ENCODE measurements around the gene POR.
A peak's percentile ranks its signal among the peaks of the same experiment; 100 is the strongest.

POR gene

DNA sequence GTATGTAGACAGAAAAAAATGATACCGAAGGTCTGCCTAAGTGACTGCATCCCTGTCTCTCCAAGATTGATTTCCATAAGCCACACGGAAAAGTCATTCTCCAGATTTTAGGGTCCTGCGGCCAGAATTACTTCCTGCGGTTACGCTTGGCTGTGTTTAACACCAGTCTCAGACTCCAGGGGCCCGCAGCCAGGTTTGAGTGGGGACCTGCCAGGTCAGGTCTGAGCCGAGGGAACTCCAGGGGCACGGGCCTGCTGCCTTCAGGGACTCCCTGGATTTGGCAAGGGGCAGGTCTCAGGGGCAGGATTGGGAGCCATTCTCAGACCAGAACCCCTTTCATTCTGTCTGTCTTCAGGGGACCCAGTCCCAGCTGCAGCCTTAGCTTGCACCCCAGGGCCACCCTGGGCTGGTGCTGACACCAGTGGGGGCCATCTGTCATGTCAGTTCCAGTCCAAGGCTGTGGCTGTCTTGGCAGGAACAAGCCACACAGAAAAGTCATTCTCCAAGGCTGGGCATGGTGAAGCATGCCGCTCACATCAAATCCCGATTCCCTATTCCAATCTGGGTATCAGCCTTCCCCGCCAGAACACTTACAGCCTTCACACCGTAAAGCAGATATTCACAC, 40.5 kb downstream of the POR start:
- DNase-seq = no peak

DNA sequence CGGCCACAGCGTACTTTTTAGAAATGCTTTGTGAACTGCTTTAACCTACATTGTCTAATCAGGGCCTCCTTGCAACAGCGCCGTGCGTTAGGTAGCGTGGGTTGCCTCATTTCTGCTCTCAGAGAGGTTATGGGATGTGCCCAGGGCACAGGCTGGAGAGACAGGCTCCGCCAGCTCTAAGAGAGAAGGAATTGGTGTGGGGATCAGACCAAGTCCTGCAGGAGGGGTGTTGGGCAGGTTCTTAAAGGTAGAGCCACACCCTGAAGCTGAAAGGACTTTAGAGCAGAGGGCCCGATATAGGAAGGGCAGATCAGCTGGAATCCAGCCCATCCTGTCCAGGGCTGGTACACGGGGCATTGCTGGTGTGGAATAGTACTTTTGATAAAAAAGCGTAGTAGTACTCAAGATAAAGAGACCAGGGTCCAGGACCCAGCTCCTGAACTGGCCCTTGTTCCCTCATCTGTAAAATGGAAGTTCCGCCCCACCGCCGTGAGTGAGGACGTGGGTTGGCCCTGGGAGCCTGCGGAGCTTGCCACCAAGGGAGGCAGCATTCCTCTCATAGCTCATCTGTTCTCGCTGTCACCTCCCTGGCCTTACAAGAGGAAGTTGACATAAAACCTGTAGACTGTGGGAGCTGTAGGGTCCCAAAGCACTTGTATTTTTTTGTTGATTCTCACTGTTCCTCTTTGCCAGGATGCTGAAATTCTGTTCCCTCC, 42.2 kb downstream of the POR start:
- no peak for DNase-seq

DNA sequence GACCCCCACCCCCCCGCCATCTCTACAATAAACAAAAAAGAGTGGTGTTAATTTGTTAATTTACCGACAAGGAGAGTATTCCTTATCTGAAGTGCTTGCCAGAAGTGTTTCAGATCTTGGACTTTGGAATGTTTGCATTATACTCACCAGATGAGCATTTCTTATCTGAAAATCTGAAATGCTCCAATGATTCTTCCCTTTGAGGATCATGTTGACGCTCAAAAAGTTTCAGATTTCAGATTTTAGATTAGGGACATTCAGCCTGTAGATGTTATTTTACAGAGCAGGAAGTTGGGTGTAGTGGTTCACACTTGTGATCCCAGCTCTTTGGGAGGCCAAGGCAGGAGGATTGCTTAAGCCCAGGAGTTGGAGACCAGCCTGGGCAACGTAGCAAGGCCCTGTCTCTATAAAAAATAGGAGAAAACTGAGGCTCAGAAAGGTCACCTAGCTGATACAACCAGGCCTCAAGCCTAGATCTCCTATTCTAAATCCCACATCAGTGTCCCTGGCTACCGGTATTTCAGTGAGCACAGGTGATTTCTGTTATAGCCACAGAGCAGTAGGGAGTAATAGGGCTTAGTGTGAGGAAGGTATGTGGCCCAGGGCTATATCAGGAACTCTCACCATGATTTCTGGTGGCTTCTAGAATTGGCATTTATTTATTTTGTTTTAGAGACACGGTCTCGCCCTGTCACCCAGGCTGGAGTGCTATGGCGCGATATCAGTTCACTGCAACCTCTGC, 44.0 kb downstream of the POR start:
- no peak for DNase-seq

DNA sequence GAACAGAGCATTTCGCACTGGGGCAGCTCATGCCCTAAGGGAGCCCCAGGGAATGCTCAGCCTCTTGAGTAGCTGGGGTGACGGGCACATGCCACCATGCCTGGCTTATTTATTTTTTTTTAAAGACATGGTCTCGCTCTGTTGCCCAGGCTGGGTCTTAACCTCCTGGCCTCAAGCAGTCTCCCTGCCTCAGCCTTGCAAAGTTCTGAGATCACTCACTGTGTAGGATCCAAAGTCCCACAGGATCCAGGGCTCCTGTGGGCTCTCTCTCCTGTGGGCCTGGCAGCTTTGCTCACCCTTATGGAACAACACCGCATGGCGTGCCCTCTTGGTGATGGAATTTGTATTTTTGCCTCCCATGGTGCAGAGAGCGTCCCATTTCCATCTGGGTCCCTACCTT, 45.4 kb downstream of the POR start:
- DNase-seq = no peak

DNA sequence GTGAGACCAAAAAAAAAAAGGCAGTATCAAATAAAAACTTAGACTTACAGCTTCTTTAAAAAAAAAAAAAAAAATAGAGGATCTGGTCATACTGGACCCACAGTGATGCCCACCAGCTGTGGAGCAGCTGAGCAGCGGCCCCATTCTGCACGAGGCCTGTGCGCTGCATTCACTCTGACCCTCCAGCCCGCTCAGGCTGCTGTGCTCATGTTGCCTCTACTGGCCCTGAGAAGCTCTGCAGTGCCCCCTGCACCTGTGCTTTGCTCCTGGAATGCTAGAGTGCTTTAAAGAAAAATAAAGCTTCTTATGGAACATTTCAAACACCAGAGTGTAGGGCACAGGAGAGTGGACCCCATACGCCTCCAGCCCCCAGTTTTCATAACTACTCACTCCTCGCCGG, 46.3 kb downstream of the POR start:
- no peak for DNase-seq

DNA sequence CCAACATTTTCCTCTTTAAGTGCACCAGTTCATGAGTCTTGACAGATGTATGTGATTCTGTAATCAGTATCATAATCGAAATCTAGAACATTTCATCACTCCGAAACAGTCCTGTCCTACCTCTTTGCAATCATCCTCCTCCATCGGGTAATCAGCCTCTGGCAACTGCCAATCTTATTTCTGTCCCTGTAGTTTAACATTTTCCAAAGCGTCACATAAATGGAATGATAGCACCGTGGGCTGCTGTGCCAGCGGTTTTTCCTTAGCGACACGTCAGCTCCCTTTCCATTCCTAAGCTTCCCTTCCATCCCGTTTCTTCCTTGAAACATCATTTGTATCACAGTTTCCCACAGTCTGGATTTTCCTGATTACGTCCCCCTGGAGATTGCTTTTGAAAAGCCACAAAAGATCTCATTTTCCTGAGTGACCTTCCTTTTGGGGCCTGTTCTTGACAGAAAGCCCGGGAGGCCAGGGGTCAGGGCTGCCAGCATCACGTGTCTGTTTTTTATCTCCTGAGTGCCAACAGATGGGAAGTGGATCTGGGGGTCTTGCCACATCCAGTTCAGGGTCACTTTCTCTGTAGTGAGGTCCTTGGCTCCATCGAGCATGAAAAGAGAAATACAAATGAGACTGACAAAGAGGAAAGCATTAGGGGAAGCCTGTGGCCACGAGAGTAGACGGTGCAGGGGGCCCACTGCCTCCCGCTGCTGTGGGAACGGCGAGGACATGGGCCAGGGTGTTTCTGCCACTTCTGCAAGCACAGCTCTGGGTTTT, 47.8 kb downstream of the POR start:
- DNase-seq = no peak

DNA sequence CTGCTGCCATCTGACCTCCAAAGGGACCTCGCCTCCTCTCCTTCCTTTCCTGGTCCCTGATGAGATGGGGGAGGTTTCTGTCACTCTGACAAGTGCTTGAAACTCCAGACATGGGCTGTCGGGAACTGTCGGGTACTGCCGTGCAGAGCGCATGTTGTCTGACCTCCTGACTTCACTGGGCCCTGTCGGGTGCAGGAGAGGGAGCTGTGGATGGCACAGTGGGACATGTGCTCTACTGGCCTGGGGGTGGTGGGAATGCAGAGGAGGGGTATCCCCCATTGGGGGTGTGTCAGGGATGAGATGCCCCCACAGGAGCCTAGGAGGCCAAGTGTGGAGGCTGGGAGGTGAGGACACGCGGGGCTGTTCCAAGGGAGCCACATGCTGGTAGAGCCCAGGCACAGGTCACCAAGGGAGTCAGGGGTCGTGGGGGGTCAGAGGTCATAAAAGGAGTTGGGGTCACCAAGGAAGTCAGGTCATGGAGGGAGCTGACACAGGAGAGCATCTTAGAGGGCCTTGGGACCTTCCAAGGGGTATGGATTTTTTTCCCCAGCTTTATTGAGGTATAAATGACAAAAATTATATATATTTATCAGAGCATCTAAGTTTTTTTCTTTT, 48.5 kb downstream of the POR start:
- DNase-seq = no peak

DNA sequence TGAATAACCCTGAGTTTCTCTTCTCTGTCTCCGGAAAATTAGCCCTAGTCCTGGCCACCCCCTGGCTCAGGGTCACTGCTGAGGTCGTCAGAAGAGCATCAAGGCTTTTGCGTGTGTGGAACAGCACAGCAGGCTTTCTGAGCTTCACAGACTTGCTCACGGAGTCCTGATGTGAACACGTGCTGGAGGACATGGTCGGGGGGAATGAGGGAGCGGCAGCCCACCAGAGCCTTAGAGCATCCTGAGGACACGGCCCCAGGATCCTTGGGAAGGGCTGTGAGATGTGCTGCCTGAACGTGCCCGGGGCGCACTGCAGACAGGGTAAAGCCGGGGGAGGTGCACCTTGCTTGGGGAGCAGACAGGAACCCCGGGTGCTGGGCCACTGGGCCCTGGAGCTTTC, 50.7 kb downstream of the POR start:
- DNase-seq = no peak

DNA sequence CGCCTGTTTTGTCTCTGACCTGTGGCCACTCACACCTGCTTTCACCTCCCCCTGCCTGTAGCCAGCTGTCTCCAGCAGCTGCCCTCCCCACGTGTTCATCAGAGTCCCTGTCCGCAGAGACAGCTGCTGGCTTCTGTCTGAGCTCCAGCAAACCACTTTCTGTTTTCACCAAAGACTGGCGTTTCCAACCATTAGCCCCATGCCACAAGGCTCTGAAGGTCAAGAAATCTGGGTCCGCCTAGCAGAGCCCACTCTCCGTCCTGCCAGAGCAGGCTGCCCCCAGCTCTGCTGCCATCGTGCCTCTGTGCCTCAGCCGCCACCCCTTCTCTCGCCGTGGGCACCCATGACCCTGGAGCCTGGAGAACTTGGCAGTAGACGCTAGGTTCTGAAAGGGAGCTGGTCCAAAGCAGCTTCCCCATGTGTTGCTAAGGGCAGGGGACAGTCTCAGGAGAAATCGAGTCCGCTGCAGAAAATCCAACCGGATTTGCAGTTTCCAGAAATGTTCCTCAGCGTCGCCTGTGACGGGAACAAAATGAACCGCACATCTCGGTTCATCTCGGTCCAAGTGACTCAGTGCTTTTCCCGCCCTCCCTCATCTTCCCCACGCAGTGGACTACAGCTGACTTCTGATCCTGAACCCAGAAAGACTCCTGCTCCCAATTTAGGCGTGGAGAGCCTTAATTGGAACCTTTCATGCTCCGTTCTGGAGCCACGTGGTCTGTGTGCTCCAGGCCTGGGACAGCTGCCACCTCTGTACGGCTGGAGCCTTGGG, 51.4 kb downstream of the POR start:
- peak; percentile 72 for DNase-seq

DNA sequence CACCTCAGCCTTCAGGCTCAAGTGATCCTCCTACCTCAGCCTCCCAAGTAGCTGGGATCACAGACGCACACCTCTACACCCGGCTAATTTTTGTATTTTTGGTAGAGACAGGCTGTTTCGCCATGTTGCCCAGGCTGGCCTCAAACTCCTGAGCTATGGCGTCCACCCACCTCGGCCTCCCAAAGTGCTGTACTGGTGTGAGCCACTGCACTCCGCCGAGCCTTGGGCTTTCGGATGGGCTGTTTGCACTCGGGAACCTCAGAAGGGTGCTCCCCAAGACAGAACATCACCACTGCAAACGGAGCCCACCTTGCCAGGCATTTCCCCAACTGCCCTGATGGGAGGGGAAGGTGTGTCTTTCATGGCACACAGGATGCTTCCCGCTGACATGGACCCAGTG, 52.1 kb downstream of the POR start:
- no peak for DNase-seq

DNA sequence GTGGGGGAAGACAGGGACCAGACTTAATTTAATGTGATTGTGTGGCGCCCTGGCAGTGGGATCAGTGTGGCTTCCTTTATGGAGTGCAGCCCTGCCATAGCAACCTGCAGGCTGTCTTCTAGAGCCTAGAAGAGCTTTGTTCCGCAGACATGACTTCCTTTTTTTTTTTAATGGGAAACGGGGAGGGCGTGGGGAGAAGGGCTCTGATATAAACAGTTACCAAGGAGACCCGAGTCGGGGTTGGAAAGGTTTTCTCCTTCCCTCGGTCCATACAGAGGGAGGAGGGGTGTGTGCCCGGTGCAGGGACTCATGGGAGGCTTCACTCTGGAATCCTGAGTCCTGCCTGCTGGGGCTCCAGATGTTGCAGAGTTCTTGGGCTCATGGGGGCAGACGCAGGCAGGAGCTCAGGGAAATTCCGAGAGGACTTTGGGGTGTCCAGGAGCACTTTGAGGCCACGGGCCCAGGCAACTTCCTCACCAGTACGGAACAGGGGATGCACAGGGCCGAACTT, 52.6 kb downstream of the POR start:
- no peak for DNase-seq

DNA sequence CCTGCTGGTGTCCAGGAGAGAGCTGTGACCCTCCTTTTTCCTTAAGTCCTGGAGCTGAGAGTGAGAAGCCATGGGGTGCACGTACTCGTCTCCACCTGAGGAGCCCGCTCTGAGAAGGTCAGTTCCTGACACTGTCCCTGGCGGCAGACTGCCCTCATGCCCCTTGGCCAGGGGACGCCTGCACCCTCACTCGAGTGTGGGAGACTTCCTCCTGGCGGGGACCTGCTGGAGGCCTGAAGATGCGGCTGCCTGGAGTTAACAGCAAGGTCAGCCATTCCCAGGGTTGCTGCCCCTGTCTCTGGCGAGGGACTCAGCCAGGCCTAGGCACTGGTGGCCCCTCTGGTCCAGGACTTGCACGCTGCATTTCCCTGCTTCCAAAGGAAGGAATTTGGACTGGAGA, 53.1 kb downstream of the POR start:
- DNase-seq = no peak

DNA sequence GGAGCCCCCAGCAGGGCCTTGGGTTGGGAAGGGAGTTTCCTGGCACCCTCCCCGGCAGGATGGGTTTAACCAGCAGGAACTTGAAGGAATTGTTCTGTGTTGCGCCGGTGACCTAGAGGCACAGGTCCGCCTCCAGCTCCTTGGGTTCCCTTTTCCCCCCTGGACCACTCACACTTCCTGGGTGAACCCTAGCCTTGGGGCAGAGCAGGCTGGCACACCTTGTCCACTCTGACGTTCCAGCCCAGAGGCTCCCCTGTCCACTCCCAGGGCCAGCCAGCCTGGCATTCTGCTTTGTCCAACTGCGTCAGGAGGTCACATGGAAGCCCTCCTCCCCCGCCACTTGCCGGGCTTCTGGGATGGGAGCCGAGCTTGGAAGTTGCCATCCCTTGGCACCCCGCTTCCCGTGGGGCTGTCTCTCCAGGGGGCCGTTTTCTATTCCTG, 53.6 kb downstream of the POR start:
- no peak for DNase-seq

DNA sequence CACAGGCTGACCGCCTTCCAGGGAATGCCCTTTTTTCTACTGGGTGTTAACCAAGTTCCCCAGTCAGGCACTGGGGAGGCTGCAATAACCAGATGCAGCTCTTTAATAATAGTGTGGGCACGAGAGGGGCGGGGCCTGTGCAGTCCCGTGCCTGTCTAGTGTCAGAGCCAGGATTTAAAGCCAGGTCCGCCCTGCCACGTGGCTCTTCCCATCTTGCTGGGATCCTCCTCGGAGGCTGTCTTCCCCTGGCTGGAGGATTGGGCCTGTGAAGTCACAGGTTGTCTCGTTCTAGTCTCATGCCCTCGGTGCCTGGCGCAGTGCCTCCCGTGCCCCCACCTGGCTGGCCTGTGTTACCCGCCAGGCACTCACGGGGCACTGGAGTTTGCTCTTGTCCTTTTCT, 54.2 kb downstream of the POR start:
- DNase-seq = no peak

DNA sequence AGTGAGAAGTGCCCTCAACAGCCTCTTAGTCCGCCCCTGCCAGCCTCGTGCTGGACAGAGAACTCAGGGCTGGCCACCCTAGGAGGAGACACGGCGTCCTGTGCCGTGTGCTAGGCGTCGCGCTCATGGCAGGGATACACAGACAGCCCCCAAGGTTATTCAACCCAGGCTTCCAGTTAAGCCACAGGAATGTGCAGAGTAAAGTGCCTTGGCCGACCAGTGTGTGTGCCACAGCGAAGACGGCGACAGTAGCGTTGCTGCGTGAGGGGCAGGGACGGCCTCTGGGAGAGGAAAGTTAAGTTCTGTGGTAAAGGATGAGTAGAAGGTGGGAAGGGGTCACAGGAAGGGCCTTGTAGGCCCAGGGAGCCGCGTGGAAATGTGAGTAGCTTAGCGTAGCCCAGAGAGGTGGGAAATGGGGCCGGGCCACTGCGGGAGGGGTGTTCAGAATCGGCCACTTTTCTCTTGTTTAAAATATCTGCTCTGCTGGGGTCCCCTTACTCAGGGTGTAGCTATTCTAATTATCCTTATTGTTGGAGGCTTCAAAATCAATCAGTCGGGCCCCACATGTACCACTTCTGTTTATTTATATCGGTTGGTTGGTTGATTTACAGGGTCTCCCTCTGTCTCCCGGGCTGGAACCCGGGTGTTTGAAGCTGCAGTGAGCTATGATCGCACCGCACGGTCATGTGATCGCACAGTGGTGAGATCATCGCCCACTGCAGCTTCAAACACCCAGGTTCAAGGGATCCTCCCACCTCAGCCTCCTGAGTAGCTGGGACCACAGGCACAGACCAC, 54.9 kb downstream of the POR start:
- no peak for DNase-seq

DNA sequence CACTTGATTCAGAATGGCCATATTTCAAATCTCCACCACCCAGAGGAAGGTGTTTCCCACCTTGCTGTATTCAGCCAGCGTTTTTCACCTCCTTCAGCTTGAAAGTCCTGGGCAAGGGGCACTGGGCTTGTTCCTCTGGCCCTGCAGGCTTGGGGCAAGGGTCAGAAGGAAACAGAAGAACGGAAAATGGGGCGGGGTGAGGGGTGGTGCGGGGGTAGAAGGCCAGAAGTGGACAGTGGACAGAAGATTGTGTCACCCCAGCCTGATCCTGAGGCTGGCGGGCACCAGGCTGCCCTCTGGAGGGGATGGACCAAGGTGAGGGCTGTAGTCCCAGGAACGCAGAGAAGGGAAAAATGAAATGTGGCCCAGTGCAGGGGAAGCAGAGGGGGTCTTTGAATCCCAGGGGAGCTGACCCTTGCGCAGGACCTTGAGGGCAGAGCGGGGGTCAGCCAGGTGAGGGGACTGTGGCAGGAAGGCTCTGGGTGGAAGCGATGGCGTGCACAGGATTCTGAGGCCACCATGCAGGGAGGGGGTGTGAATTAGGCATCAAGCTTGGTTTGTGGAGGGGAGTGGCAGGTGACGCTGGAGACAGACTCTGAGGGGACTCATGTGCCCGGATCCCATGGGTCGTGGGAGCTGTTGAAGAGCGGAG, 56.5 kb downstream of the POR start:
- peak; percentile 15 for DNase-seq

DNA sequence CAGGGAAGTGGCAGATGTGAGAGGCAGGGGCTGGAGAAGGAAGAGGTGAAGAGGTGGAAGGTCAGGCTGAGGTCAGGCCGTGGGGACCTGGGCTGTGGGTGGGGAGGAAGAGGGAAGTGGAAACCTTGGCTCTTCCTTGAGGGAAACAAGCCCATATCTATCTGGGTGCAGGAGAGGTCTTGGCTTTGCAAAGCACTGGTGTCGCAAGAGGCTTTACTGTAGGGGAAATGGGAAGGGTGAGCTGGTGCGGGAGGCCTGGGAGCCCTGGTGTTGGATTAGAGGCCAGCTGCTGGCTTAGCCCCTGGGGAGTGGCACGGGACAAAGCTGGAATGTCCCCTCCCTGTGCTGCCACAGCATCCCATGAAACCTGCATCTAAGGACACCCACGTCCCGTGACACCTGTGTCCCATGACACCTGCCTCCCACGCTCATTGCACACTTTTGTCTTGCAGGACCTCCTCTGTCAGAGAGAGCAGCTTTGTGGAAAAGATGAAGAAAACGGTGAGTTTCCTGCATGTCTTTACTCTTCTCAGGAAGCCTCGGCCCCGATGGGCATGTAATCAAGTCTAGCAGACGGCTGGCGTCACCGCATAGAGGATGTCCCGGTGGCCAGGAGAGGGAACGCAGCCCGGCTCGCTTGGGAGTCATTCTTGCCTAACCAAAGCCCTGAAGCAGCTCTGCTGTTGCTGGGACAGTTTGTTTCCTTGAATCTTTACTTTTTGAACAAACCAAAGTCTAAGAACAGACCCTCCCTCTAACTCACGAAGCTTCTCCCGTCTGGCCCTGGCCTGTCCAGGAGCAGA, 57.2 kb downstream of the POR start:
- DNase-seq = no peak

DNA sequence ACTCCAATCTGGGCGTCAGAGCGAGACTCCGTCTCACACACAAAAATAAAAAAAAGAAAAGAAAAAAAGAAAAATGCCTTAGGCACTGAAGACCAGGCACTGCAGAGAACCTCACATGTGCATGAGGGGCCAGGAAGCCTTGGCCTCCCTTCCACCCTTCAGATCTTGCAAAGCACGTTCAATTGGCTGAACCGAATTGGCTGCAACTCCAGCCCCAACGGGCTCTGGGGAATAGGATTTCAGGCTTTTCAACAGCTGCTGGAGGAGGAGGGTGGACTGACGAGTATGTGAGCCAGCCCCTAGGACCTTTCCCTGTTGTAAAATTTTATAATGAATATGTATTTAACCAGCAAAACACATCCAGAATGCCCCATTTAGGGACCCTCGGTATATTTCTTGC, 62.8 kb downstream of the POR start:
- peak; percentile 74 for DNase-seq

DNA sequence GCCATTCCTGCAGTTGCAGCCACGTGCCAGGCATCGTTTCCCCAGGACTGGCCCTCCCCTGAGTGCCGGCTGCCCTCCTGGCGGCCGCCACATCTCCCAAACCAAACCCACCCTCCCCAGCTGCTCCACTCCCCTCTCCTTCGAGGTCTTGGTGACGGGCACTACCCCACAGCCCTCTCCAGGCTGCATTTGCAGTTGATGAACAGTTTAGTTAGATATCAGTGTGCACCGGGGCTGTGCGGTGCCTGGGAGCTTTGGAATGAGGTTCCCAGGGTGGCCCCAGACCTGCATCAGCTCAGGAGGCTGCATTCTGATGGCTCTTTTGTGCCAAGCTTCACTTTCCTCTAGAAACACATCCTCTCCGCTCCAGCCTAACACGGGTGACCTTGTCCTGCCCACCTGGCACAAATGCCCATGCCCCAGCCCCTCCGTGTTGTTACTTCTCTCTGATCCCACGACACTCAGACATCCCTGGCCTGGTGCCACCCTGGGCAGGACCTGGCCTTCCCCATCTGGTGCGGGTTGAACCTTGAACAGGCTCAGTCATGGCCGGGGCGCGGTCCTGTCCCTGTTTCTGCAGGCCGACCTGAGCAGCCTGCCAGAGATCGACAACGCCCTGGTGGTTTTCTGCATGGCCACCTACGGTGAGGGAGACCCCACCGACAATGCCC, 64.9 kb downstream of the POR start:
- no peak for DNase-seq
